NCI-H446 (cell line): ENCODE results near the gene MAN1A2.
"Not testable (repeated sequence)": the region's sequence is repeated elsewhere in the genome, so short reads cannot be mapped to it uniquely, and the experiment has no call there.

Experiments used
- DNase-seq, 2 experiments: peaks; one replicate each; lab custom pipeline; 2025; lab: John Stamatoyannopoulos, UW

Gene MAN1A2

DNA sequence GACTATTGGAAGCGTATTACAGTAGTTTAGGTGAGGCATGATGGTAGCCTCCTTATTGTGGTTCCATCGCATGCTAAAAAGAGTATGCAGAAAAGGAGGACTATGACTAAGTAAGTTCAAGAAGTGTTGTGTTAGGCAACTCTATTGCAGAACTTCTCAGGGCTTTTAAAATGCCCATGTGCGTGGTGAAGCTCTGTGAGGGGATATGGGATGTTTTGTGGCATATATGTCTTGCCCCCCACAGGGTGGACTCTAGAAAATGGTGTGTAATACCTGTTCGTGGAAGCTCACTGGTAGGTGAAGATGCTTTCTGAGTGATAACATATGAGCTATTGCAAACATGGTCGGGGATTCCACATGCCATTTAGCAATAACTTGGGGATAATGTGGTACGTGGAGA lies 31.7 kb downstream of the MAN1A2 start:
- no peak for DNase-seq

DNA sequence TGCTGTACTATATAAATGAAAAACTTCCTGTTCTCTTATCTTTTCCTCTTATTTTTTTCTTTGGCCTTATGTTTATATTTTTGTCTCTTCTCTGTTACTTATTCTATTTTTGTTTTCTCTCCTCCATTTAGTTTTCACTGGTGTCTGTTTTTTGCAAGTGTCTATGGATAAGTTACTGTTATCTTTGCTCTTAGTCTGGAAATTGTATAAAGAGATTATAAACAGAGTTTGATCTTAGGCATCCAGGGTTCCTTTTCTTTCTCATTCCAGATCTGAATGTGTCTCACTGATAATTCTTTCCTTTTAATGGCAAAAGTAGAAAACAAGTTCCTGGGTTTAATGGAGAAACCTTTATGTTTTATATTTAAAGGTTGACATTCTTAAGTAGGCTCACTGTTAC lies 34.5 kb downstream of the MAN1A2 start:
- no peak for DNase-seq

DNA sequence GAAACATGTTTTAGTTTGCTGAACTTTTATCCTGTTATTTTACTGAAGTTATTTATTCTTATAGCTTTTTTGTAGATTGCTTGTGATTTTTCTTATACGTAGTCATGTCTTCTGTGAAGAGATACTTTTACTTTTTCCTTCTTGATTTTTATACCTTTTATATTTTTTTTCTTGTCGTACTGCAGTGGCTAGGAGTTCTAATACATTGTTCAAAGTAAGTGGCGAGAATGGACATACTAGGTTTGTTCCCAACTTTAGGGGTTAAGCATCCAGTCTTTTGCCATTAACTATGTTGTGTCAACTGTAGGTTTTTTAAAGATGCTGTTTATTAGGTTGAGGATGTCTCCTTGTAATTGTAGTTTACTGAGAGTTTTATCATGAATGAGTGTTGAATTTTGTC lies 36.3 kb downstream of the MAN1A2 start:
- no peak for DNase-seq

DNA sequence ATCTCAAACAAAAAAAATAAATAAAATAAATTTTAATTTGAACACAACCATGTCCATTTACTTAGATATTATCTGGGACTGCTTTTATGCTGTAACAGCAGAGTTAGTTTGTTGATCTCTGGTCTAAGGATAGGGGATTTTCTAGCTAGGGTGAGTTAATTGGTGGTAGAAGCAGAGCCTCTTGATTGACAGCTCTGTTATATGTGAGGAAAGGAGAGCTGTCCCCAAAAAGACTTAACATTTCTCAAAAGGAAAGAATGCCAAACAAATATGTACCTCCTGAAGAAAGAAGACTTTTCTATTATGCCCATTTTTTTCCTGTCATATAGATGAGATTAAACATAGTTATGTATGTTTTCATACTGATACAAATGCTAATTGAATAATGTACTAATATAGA lies 37.8 kb downstream of the MAN1A2 start:
- DNase-seq: no peak

DNA sequence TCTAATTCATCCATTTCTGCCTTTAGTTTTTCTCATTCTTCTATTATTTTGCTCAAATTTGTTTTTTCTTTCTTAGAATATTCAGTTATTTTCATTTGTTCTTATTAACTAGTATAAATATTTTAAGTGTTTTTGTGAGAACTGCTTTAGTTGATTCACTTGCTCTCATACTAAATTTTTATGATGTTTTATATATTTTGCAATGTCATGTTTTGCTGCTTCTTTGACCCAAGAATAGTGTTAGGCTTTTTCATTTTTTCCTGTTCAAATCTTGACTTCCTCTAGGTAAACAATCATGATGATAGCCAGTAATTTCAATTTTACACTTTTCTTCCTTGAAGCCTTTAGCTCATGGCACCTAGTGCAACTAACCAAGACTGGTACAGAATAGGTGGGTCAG lies 45.2 kb downstream of the MAN1A2 start:
- DNase-seq: no peak

DNA sequence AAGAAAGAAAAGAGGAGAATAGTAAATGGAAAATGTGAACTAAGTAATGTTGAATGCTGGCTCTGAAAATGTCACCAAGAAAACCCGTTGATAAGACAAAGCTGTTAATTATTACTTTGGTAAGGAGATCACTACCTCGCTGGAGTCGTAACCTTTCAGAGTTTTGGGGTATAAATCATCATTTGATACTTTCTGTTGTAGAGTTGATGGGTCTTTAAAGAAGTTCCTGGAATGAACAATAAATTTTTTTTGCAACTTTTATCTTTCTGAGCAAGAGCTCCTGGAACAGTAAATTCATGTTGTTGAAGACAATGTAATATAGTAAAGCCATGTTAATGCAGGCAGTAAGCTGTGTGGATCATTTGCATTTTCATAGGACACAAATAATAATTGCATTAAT lies 46.2 kb downstream of the MAN1A2 start:
- DNase-seq: no peak

DNA sequence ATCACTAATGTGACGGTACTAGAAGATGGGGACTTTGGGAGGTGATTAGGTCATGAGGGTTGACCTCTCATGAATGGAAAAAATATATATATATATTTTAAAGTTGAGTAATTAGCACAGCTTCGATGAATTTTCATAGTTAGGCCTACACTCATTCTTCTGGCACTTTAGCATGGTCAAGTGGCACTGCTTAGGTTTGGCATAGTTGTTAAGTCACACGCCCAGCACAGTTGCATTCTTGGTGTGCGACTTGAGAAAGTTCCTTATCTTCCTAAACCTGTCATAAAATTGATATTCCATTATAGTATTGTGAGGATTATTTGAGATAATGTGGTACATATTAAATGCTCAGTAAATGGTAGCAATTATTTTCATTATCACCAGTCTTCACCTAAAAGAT lies 47.7 kb downstream of the MAN1A2 start:
- DNase-seq: no peak

DNA sequence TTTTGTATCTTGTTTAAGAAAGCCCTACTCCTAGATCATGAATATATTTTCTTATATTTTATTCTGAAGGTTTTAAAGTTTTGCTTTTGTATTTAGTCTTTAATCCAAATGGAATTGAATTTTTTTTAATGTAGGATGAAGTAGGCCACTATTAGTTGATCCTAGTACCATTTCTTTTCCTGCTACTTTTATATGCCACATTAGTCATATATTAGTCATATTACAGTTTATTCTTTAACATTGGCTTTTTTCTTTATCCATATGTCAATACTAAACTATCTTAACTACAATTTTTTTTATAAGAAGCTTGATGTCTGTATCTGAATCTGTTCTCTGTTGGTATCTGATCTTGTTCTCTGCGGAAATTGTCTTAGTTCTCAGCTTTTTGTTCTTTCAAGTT lies 48.8 kb downstream of the MAN1A2 start:
- no peak for DNase-seq

DNA sequence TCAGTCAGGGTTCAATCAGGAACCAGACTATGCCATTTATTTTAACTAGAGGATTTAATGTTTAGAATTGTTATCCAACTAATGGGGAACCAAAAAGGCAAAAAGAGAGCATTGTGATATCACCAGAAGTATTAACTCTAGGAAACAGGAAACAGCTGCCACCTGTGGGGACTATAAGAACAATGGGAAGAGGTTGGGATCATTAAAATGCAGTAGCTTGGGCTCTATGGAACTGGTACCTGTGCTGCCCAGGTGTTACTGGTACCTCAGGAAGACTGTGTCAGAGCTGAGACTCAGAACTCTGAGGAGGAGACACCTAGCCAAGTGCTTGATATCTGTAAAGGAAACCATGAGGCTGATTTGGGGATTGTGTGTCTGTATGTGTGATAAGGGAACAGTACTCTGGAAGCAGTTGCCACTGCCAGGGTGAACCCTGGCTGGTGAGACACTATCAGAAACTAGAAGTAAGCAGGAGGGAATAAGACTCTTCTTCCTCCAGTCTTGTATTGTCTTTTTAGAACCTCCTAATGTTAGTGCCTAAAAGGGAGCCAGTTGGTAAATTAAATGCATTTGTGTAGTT lies 49.4 kb downstream of the MAN1A2 start:
- no peak for DNase-seq

DNA sequence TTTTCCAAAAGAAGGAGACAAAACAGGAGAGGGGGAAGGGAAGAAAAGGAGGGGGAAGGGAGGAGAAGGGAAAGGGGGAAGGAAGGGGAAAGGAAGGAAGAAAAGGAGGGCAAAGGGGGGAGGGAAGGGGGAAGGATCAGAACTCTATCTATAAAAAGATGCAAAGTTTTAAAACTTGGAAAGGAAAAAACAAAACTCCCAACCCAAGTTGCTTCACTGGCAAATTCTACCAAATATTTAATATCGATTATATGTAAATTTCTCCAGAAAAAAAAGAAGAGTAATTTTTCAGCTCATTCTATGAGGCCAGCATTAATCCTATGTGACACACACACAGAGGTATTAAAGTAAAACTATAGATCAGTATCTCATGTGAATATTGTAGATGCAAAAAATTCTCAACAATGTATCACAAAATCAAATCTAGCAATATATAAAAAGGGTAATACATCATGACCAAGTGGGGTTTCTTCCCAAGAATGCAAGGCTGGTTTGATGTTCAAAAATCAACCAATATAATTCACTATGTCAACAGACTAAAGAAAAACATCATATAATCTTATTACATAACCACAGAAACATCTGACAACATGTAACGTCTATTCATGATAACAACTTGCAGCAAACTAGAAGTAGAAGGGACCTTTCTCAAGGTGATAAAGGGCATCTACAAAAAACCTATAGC lies 57.9 kb downstream of the MAN1A2 start:
- no peak for DNase-seq

DNA sequence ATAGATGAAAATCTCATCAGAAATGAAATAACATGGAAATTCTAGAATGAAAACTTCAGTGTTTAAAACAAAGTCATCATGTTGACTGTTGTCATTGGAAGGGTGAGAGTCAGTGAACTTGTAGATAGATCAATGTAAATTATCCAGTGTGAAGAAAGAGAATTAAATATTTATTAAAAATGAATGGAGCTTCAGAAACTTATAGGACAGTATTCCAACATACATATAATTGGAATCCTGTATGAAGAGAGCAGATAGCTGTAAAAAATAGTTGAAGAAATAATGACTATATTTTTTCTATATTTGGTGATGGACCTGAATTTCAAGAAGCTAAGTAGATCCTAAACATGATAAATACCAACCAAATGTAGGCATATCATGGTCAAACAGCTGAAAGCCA lies 60.0 kb downstream of the MAN1A2 start:
- no peak for DNase-seq

DNA sequence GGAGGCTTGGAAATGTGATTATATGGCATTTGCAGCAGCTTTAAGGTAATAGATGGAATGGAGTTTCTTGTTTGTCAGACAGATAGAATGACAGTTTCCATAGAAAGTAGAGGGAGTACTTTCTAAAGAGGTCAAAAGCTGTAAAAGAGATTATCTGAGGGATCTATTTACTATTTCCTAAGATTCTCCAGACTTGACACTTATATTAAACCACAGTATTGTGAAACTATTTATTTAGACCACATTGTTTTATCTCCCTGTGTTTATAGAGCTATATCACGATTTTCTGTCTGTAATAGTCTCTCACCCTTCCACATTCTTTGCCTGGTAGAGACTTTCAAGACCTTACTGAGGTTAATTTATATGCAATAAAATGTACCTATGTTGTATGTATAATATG lies 66.7 kb downstream of the MAN1A2 start:
- no peak for DNase-seq

DNA sequence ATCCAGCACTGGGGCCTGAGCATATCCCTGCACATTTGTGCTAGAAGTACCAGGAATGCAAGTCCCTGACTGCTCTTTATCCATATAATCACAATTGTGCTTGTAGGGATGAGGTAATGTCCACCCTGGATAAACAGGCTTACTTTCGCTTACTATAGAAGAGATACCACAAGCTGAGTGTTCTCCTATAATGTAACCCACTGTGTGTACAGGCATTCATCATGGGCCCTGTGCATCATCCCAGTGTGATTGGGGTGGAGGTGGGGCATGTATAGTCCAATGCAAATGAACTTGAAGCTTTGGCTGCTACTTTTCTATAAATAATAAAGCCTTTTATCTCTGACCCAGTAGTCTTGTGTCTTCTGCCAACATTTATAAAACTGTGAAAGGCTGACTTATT lies 69.3 kb downstream of the MAN1A2 start:
- DNase-seq: no peak

DNA sequence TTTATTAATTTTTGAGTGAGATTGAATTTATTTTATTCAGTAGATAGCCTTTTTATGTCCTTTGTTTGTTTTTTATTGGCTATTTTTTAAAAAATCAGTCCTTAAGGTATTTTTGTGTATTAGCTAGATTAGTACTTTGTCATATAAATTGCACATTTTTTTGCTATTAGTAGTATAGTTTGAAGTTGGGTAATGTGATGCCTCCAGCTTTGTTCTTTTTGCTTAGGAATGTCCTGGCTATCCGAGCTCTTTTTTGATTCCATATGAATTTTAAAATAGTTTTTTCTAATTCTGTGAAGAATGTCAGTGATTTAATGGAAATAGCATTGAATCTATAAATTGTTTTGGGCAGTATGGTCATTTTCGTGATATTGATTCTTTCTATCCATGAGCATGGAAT lies 80.4 kb downstream of the MAN1A2 start:
- DNase-seq: no peak

DNA sequence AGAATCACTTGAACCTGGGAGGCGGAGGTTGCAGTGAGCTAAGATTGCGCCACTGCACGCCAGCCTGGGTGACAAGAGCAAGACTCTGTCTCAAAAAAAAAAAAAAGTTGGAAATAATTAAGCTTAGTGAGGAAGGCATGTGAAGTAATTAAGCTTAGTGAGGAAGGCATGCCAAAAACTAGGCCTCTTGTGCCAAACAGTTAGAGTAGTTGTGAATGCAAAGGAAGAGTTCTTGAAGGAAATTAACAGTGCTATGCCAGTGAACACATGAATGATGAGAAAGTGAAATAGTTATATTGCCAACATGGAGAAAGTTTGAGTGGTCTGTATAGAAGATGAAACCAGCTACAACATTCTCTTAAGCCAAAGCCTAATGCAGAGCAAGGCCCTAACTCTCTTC lies 85.0 kb downstream of the MAN1A2 start:
- no peak for DNase-seq

DNA sequence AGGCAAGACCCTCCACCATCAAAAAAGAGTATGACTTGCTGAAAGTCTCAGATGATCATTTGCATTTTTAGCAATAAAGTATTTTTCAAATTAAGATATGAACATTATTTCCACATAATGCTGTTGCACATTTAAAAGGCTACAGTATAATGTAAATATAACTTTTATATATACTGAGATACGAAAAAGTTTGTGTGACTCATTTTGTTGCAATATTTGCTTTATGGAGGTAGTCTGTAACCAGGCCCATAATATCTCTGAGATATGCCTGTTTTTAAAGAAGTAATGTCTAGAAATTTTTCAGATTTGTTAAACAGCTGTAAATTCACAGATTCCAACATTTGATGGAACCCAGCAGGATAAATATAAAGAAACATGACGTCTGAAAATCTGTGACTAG lies 86.7 kb downstream of the MAN1A2 start:
- no peak for DNase-seq

DNA sequence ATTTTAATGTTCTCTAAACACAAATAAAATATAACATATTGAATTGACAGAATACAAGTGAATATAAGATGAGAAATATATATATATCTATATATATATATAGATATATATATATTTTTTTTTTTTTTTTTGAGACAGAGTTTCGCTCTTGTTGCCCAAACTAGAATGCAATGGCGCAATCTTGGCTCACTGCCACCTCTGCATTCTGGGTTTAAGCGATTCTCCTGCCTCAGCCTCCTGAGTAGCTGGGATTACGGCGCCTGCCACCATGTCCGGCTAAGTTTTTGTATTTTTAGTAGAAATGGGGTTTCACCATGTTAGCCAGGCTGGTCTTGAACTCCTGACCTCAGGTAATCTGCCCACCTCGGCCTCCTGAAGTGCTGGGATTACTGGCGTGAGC lies 91.2 kb downstream of the MAN1A2 start:
- not testable (repeated sequence) for DNase-seq

DNA sequence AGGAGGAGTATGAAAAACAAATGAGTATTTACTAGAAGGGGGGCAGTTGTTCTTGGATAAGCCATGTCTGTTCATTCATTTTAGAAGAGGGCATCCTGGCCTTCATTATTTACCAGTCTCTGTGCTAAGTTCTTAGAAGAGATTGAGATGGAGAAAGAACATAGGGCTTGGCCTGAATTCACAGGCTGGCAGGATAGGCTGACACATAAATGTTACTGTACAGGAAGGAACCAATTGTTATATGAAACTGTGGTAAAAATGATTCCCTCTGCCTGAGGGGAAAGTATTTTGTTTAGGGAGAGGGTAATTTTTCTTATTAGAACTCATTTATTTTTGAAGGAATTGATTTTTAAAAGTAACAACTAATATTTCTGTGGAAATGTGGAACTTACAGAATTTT lies 99.5 kb downstream of the MAN1A2 start:
- no peak for DNase-seq

DNA sequence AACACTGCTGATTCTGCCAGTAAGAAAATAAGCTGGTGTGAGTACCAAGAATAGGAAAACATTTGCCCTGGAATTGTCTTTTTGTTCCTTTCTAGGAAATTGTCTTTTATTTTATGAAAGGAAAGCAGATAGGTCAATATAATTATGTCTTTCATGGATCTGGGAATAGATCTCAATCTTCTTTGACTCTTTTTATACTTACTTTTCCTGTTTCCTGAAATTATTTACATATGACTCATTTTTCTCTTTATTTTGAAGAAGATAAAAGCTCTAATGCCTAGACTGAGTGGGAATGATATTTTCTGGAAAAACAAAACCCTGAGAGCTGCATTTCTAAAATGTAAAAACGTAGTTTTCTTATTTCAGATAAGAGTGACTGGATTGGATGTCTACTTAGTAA lies 100.1 kb downstream of the MAN1A2 start:
- DNase-seq: no peak

DNA sequence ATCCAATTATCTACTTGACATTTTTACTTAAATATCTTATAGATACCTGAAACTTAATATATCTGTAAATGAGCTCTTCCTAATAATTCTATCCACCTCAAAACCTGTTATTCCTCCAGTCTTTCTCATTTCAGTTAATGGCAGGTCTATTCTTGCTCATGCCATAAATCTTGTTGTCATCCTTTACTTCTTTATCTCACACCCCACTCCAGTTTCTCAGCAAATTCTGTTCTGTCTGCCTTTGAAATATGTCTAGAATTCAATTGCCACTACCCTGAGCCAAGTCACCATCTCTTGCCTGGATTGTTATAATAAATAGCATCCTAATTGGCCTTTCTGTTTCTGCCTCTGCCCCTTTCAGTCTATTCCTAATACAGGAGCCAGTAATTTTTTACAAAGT lies 105.8 kb downstream of the MAN1A2 start:
- no peak for DNase-seq

DNA sequence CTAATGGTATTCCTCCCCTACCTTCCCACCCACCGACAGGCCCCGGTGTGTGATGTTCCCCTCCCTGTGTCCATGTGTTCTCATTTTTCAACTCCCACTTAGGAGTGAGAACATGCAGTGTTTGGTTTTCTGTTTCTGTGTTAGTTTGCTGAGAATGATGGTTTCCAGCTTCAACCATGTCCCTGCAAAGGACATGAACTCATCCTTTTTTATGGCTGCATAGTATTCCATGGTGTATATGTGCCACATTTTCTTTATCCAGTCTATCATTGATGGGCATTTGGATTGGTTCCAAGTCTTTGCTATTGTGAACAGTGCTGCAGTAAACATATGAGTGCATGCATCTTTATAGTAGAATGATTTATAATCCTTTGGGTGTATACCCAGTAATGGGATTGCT lies 108.2 kb downstream of the MAN1A2 start:
- not testable (repeated sequence) for DNase-seq

DNA sequence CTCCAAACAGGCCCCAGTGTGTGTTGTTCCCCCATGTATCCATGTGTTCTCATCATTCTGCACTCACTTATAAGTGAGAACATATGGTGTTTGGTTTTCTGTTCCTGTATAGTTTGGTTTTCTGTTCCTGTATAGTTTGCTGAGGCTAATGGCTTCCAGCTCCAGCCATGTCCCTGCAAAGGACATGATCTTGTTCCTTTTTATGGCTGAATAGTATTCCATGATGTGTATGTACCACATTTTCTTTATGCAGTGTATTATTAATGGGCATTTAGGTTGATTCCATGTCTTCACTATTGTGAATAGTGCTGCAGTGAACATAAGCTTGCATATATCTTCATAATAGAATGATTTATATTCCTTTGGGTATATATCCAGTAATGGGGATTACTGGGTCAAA lies 111.8 kb downstream of the MAN1A2 start:
- DNase-seq: no peak

DNA sequence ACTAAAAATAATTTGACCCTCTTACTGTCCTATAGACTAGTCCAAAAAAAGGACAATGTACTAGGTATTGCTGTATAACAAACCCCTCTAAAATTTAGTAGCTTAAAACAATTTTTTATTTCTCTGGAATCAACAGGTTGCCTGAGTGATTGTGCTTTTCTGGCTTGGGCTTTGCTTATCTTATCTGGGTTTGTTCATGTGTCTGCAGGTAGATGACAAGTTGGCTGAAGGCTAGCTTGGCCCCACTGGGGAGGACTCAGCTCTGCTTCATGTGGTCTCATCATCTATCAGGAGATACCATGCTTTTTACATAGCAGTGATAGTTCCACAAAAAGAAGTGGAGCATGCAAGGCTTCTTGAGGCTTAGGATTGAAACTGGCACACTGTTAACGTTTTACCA lies 114.2 kb downstream of the MAN1A2 start:
- DNase-seq: no peak

DNA sequence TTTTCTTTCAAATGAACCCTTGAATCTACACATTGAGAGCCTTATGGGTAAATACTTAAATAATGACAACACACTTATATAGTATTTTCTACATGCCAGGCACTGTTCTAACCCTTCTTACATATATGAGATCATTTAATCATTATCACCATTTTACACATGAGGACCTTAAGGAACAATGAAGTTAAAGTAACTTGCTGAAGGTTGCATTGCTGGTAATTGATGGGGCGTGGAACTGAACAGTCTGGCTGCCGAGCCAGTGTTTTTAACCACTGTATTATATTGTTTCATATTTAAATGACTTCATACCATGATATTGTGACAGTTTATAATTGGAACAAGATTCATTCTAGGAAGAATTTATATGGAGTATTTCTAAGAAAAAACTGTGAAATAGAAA lies 126.7 kb downstream of the MAN1A2 start:
- DNase-seq: no peak
